GM19468 (cell line): ENCODE results near the gene NR1I2.

Experiments
- ATAC-seq: cut with Tn5 transposase; IDR thresholded peaks from one replicate; pipeline ENCODE4 v1.9.1; 2021; ENCODE audit warnings: mild to moderate bottlenecking, moderate library complexity, moderate number of reproducible peaks; ENCODE audit not compliant: unreplicated experiment; ENCODE audit errors: extremely low read depth

The NR1I2 gene

DNA sequence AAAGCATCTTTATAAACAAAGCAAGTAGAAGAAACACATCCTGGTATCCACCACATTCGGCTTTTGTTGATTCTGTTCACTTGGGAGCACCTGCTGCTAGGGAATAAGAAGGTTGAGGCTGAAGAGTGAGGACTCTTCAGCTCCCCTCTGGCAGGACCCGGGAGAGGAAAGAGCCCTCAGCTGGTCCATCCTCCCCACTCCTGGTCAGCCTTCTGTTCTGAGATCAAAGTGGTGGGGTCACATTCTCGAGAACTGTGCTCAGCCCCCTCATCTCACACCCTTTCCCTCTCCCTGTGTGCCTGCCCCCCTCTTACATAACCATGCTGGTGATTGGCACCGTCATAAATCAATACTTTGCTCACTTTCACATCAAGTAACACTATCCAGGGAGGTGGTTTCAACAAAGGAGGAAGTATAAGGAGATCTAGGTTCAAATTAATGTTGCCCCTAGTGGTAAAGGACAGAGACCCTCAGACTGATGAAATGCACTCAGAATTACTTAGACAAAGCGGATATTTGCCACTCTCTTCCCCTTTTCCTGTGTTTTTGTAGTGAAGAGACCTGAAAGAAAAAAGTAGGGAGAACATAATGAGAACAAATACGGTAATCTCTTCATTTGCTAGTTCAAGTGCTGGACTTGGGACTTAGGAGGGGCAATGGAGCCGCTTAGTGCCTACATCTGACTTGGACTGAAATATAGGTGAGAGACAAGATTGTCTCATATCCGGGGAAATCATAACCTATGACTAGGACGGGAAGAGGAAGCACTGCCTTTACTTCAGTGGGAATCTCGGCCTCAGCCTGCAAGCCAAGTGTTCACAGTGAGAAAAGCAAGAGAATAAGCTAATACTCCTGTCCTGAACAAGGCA lies at the start of gene NR1I2:
NR1I2 (plus strand) TSS at position 772 of the 869 bp plus-strand sequence.
- no peak for ATAC-seq

DNA sequence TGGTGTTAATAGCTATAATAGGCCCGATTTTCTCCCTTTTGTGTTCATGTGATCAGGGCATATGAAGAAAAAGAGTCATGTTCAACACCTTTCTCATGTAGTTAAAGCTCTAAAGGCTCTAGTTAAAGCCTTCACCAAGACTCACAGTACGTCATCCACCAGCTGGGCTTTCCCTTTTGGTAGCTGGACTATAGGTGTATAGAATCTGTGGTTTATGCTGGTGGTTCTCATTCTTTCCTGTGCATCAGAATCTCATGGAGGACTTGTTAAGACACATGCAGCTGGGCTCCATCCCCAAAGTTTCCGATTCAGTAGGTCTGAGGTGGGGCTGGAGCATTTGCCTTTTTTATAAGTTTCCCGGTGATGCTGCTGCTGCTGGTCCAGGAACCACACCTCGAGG lies 48.1 kb upstream of the NR1I2 start:
- no peak for ATAC-seq

DNA sequence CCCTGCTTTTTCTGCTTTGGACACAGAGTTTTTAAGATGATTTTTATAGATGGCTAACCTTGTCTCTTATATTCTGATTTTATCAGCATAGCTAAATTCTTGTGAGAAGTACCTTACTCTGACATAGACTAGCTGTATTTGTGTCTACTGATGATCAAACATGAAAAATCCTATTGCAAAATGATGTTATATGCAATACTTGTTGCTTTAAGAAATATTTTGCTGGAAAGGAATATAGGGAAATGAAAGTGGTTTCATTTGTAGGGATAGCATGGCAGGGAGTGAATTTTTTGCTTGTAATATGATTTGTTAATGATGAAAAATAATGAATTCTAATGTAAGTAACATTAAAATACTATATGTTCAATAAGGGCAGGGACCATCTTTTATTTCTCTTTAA lies 43.2 kb upstream of the NR1I2 start:
- ATAC-seq: no peak

DNA sequence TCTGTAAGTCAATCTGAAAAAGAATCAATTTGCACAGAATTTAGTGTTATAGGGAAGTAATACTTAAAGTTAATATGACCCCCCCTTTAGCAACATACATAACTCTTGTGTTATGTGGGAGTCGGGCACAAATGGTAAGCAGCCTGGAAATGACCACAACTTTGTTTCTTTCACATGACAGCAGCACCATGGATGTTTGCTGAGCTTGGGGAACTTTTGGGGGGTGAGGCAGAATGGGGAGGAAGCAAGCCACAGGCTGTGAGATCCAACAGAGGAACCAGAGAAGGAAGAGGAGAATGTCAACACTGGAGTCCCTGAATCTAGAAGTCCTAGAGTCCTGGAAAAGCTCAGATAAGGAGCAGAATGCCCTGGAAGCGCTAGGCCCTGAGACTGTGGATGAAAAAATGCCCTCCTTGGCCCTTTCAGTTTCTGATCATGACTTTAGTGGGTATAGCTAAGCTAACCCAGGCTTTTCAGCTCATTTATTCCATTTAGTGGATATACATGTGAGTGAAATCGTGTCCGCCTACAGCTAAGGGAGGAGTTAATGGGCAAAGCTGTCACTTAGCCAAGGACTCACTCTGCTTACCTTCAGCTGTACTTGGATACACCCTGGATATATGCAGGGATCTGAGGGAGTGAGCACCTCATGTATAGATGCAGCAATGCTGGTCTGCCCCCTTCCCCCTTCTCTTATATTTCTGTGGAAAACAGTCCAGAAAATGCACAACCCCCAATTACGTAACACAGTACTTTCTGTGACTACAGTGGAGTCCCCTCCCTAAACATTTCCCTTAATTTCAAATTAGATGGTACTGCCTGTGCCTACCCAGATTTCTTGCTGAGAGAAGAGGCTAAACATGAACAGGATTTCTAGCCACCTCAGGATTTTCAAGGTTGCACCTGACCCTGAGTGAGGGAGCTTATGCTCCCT lies 40.0 kb upstream of the NR1I2 start:
- no peak for ATAC-seq

DNA sequence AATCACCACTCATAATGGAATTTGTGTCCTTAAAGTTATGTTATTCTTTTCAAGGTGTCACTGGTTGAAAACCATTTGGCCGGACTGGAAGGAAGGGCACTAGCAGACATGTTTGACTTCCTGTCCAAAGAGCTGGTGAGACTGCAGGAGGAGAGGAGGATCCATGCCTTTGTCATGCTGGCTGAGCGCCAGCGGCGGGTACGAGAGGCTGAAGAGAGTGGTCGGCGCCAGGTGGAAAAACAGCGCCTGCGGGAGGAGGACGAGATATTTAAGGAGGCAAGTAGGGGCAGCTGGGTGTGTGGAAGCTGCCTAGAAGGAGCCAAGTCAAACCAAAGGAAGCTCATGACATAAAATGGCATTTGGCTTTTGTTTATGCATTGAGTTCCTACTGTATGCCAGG lies 38.0 kb upstream of the NR1I2 start:
- ATAC-seq: no peak

DNA sequence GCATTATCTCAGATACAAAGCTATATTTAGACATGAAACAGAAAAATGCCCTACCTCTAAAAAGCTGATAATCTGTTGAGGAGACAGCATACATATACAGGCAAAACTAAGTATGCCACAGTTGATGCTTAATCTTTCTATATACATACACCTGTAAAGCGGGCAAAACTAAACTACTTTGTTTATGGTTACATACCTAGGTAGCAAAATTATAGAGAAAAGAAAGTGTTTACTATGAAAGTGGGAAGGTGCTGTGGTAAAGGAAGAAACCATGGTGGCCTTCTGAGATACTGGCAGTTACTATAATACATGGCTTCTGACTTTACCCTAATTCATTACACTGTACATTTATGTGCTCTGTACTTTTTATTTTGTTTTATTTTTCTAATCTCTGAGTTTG lies 36.0 kb upstream of the NR1I2 start:
- ATAC-seq: no peak

DNA sequence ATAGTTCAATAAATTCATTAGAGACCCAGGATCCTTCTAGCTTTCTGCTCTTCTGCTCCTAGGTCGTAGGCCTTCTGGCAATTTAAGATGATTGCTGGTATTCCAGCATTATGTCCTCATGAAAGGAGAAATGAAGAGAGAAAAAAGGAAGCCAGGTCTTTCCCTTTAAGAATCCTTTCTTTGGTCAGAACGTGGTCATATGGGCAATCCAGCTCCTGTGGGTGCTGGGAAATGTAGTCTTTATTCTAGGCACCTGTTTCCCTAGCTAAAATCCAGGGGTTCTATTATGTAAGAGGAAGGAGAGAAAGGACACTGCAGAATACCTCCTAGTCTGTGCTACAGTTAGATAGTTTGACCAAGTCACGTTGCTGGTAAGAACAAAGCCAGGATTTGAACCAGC lies 35.5 kb upstream of the NR1I2 start:
- no peak for ATAC-seq

DNA sequence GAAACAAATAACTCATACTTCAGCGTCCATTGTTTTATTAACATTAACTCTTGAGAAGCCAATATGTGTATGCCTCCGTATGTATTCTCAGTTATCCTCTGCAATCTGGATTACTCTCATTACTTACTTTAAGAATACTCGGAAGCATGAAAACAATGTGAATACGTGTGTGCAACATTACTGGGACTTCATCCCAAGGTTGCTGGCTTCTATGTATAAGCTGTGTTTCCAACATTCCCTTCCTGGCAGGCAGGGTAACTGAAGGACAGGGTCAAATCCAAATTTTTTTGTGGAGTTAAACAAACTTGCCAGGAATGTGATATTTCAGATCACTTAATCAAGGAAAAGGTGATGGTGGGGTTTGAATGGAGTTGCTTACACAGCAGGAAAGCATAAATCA lies 34.5 kb upstream of the NR1I2 start:
- no peak for ATAC-seq

DNA sequence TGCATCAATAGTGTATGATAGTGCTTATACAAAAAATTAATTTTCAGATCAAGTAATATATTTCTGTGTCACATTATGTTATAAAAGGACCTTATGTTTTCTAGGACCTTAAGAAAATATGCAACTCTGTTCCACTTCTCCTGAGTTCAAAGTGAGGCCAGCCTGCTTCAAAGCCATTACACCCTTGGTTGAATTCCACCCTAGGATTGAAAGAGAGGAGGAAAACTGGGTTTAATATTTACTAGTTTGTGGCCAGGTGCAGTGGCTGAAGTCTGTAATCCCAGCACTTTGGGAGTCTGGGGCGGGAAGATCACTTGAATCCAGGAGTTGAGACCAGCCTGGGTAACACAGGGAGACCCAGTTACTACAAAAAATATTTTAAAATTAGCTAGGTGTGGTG lies 32.9 kb upstream of the NR1I2 start:
- ATAC-seq: no peak

DNA sequence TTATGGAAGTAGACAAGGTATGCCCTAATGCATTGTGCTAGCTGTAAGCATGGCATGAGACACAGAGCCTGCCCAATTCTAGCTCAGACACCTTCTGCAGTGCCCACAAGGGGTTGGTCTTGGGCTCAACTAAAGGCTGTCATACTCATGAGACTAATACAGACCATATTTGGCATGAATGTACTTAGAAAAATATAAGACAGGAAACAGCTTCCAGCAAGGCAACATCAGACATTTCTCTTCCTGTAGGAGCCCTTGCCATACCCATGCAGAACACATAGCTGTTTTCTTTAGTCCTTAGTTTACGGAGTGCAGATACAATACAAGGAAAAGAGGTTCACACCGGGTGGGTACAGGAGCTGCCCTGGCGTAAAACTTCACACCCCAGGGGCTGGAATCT lies 30.5 kb upstream of the NR1I2 start:
- ATAC-seq: no peak

DNA sequence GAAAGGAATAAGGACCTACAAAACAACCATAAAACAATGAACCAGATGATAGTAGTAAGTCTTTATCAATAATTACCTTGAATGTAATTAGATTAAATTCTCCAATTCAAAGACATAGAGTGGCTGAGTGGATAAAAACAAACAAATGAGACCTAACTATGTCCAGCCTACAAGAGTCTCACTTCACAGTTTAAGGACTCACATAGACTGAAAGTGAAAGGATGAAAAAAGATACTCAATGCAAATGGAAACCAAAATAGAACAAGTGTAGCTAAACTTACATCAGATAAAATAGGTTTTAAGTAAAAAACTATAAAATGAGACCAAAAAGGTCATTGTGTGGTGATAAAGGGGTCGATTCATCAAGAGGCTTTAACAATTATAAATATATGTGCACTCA lies 21.9 kb upstream of the NR1I2 start:
- peak; percentile 52 for ATAC-seq

DNA sequence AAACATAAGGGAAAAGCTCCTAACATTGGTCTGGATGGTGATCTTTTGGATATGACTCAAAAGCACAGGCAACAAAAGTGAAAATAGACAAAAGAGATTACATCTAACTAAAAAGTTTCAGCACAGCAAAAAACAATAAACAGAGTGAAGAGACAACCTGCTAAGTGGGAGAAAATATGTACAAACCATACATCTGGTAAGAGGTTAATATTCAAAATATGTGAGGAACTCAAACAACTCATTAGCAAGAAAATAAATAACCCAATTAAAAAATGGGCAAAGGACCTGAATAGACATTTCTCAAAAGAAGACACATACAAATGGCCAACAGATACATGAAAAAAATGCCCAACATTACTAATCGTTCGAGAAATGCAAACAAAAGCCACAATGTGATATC lies 19.0 kb upstream of the NR1I2 start:
- no peak for ATAC-seq

DNA sequence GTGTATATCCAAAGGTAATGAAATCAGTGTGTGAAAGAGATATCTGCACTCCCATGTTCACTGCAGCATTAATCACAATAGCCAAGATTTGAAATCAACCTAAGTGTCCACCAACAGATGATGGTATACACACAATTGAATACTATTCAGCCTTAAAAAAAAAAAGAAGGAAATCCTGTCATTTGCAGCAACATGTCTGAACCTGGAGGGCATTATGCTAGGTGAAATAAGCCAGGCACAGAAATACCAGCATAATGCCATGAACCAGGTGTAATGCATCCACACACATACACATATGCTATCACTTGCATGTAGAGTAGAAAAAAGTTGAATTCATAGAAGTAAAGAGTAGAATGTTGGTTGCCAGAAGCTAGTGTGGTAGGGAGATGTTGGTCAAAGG lies 18.4 kb upstream of the NR1I2 start:
- ATAC-seq: no peak

DNA sequence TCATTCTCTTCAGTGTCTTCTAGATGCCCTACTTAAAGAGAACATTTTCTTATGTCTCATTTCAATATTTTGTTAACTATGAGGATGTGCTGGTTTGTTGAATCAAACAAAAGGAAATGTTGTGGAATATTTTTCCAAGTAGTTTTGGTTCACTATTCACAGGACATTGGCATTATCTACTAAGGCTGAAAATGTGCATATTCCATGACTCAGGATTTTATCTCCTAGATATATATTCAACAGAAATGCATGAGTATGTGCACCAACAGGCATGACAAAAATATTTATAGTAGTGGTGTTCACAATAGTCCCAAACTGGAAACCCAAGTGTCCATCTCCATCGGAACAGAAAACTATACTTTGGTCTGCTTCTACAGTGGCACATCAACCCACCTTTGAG lies 16.7 kb upstream of the NR1I2 start:
- no peak for ATAC-seq

DNA sequence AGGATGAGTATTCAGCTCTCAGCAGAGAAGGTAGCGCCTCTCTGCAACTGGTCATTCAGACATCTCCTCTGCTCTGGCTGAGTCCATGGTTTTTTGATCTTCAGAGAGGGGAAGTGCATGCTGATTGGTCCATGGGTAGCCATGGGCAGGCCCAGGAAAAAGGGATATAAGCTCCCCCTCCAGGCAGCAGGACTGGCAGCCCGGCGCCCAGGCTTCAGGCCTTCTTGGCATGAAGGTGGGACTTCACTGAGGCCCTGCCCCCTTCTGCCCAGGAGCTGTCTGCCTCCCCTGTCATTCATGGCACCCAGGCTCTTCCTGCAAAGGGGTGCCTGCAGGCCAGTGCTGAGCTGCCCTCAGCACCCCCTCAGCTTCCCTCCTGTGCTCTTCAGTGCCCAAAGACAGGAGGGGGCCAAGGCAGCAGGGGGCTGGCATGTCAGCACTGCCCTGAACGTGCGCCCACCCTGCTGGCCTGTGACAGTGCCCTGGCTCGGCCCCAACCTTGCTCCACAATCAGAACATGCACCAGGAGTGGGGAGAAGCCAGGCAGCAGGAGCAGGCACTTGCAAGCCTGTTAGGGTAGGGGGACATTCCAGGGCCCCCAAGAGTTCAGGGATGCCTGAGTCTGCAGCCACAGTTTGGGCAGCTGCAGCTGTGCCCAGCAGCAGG lies 13.8 kb upstream of the NR1I2 start:
- no peak for ATAC-seq

DNA sequence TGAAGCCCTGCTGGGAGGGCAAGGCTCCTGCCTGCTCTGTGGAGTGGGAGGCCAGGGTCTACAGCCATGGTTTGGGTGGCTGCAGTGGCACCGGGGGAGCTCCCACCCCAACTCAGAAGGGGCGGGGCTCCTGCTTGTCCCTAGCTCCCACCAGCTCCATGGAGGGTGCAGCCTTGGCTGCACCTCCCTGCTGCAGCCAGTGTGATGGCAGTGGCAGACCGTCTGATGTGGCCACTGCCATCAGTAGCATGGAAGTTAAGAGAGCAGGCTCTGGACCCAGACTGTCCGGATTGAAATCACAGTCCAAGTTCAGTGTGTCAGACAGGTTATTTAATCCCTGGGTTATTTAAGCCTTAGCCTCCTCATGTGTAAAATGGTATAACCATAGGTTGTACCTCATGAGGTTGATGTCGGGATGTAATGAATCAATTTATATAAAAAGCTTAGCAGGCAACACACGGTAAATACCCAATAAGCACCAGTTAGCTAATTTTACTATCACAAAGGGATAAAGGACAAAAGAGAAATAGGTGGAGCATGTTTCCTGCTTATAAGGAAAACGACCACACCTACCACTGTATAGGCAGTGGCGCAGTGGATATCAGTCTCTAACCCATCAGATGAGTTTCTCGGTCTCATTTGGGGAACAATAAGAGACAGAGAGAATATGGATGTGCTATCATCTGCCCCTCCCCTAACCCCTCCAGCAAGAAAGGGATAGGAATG lies 13.1 kb upstream of the NR1I2 start:
- ATAC-seq: no peak

DNA sequence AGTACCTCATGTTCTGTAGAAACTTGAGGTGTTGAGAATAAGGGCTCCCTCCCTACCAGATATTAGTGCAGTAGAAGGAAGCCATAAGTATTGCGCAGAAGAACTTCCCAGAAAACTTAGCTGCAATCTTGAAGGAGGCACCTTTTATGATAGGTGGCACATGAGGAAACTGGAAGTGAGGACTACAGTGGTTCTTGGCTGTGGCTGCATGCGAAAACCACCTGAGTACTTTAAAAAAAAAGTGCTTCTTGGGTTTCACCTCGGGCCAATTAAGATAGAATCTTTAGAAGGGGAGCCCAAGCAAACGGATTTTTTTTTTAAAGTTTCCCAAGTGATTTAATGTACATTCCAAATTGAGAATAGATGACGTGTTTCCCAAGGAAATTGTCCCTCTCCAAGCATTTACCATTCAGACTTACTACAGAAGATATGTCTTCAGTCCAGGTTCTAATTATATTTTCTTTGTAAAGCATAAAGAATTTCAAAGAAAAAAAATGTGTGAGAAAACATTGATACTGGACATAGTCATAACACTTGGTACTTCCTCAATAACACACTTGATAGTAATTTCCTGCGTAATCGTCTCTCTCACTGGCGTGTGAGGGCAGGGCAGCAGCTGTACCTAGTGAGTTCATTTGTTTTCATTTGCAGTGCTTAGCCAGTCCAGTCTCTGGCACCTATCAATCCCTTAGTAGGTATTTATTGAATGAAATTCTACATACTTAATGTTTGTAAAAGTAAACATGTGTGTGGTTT lies 12.3 kb upstream of the NR1I2 start:
- ATAC-seq: no peak

DNA sequence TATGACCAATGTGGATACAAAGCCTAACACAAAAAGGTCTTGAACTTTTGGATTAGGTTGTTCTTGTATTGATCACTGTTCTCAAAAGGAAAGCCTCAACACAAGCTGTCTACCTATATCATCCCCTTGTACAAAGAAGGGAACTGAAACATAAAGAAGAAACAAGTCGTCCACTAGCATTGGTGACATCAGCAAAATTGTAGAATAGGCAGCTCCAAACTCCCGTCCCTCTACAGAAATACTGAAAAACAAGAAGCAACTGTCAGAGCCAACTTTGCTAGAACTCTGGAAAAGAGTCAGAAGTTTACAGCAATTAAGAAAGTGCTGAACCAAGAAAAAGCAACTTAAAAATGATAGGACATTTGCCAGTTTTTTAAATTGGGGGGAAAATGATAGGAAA lies 7.5 kb upstream of the NR1I2 start:
- ATAC-seq: no peak

DNA sequence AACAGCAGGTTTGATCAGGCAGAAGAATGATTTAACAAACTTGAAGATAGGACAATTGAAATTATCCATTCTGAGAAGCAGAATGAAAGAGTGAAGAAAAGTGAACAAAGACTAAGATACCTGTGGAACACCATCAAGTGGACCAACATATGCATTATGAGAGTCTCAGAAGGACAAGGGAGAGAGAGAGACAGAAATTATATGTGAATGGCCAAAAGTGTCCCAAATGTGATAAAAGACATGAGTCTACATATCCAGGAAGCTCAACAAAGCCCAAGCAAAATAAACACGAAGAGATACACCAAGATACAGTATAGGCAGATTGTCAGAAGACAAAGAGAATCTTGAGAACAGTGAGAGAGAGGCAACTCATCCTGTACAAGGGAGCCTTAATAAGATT lies 5.6 kb upstream of the NR1I2 start:
- ATAC-seq: no peak
